SW480 (cell line): ENCODE results near the gene GGPS1.
"Not testable (repeated sequence)": the region's sequence is repeated elsewhere in the genome, so short reads cannot be mapped to it uniquely, and the experiment has no call there.

ENCODE experiments used
- DNase-seq: peaks from one replicate; pipeline ENCODE4 v3.0.0-alpha.2; 2016; ENCODE audit warnings: low spot score

Gene GGPS1

DNA sequence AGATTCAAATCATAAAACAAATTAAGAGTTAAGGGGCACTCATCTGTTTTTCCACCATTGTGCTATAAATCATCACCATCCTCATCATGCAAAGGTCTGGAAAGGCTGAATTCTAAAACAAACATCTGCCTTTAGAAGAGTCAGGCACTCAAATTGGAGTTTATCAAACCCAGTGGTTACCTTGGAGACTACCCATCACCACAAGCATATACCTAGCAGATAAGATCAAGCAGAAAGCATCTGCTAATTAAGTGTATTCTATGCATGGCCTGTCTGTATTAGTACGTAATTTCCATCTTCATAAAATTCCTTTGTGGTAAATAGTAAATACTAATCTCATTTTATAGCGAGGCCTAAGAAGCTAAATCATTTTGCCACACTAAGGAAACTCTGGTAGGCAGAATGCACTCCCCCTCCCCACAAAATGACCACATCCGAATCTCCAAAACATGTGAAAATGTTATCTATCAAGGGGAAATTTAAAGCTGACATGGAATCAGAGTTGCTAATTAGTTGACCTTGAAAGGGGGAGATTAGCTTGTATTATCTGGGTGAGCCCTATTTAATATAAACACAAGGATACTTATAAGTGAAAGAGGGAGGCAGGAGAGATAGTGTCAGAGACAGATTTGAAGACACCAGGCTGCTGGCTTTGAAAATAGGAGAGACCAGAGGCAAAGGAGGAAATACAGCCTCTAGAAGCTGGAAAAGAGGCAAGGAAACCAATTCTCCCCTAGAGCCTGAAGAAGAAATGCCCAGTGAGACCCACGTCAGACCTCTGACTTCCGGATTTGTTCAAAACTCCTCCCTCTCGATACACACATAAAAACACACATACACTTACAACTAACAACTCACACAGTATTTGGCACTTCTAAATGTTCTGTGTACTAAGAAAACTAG lies 23.6 kb upstream of the GGPS1 start:
- no peak for DNase-seq

DNA sequence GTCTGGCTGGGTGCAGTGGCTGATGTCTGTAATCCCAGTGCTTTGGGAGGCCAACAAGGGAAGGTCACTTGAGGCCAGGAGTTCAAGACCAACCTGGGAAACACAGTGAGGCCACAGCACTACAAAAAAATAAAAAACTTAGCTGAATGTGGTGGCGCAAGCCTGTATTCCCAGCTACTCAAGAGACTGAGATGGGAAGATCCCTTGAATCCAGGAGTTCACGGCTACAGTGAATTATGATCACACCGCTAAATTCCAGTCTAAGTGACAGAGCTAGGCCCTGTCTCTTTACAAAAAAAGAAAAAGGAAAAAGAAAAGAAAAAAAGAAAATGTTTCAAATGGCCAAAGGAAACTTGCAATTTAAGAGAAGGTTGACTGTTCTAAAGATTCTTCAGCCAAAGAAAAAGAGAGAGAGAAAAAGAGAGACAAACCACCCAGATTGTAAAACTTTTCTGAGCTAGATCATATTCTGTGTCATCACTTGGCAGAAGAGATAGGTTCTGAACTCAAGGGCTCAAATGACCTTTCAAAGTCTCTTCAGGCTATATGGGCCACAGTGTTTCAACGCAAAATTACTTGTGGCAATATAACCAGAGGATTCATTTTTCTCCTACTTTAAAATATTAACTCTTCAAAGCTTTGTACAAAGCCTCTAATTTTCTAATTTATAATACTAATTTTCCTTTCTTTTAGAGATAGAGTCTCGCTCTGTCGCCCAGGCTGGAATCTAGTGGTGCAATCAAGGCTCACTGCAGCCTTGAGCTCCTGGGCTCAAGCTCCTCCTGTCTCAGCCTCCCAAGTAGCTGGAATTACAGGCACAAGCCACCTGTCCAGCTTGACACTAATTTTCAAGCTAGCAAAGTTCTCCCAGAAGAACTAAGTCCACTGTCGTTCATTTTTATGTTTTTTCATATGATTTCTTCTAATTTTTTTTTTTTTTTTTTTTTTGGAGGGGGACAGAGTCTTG lies 20.9 kb upstream of the GGPS1 start:
- DNase-seq, result no peak

GRCh38 chr1:235309206-235309605 lies 19.2 kb upstream of the GGPS1 start:
- not testable (repeated sequence) for DNase-seq

- DNase-seq, result no peak
These were observed 15.1 kb upstream of the GGPS1 start for GRCh38 chr1:235313262-235313661.

- DNase-seq, result no peak
These were observed 14.3 kb upstream of the GGPS1 start for GRCh38 chr1:235313931-235314678.

DNA sequence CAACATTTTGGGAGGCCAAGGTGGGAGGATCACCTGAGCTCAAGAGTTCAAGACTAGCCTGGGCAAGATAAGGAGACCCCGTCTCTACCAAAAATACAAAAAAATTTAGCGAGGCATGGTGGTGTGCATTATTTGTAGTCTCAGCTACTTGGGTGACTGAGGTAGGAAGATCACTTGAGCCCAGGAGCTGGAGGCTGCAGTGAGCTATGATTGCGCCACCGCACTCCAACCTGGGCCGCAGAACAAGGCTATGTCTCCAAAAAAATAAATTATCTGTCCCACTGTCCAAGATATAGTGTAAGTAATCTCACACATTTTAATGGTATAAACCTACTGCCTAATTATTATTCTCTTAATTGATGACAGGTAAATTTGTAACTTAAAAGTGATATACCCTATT lies 13.2 kb upstream of the GGPS1 start:
- DNase-seq, result no peak

DNA sequence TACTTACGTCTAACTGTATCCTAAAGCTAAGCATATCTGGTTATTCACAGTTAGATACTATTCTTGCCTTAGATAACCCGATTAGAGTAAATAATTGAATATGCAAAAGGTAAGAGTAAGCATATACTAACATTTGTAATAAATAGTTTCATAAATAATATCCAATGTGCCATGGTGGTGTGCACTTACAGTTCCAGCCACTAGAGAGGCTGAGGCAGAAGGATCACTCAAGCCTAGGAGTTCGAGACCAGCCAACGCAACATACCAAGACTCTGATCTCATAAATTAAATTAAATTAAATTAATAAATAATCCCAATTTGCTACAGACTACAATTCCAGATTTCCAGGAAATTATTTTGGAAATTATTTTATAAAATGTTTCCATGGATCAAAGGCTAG lies 12.6 kb upstream of the GGPS1 start:
- DNase-seq, result no peak

GRCh38 chr1:235317168-235317567 lies 11.2 kb upstream of the GGPS1 start:
- no peak for DNase-seq

DNA sequence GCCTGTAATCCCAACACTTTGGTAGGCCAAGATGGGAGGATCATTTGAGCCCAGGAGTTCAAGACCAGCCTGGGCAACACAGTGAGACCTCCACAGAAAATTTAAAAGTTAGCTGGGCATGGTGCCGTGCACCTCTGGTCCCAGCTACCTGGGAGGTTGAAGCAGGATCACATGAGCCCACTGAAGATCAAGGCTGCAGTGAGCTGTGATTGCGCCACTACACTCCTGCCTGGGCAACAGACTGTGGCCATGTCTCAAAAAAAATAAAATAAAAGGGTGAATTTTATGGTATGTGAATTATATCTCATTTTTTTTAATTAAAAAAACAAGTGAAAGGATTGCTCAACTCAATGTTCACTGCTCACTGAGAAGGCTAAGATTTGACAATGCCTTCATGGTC lies 9.1 kb upstream of the GGPS1 start:
- no peak for DNase-seq

GRCh38 chr1:235320521-235321179 lies 7.7 kb upstream of the GGPS1 start:
- DNase-seq, result no peak

DNA sequence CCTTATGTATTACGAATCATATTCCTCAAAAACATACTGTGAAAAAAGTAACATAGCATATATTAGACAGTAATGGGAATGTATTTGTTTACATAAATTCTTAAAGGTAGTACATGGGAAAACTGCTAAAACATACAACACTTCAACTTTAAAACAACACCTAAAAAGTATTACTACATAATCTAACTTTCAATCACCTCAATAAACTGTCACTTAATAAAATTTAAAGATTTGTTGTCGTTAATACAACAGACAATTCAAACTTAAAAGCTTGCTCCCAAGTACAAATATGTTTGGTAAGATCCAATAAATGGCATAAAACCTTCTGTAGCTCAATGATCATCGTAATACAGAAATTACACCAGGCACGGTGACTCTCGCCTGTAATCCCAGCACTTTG lies 4.1 kb upstream of the GGPS1 start:
- no peak for DNase-seq

- DNase-seq, result no peak
These were observed 3.2 kb upstream of the GGPS1 start for GRCh38 chr1:235325139-235325538.

- DNase-seq, result no peak
These were observed 2.5 kb upstream of the GGPS1 start for GRCh38 chr1:235325854-235326253.

DNA sequence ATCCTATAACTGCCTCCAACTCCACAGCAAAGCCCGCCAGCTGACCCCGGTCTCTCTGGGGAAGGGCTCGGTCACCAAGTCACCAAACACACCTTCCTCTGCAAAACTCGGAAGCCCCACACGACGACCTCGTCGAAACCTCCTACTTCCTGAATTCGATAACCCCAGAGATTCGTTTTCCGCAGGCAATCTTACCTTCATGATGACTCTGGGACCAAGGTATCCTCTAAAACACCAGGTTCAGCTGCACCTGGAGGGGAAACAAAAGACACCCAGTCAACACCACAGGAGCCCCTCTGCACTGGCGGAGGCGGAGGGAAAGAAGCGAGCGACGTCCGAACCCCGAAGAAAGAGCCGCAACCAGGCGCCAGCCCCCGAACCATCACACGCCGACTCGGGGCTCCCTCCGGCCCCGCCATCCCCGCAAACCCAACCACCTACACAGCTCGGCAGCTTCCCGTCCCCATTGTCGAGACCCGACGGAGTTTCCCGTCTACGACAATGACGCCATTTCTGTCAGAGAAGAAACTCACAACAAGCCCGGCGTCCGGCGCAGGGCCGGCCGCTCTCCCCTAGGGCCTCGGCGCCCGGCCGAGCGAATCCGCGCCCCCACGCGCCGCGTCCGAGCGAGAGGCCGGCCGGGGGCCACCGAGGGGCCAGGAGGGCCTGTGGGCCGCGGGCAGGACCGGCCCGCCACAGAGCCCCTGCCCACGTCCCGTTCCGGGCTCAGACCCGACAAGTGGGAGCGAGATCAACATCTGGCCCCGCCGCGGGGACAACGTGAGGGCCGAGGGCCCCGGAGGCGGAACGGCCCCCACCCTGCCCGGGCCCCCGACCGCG lies 1.4 kb upstream of the GGPS1 start:
- DNase-seq, result peak; percentile 54

GRCh38 chr1:235327559-235328270 lies 655 bp upstream of the GGPS1 start, which contains the start of gene ARID4B:
ARID4B (minus strand) TSS chr1:235328179; CDS start chr1:235326919, 1,260 bp downstream.
- DNase-seq, result no peak

- DNase-seq, result peak; percentile 57
These were observed 951 bp downstream of the GGPS1 start for GRCh38 chr1:235329139-235329902.

- no peak for DNase-seq
These were observed 2.5 kb downstream of the GGPS1 start for GRCh38 chr1:235330918-235331285.

- DNase-seq, result no peak
These were observed 3.0 kb downstream of the GGPS1 start for GRCh38 chr1:235331401-235331800.

GRCh38 chr1:235336903-235337302 lies 8.5 kb downstream of the GGPS1 start:
- DNase-seq, result no peak
